Measurements from ENCODE around the gene AGTRAP.

Gene AGTRAP

DNA sequence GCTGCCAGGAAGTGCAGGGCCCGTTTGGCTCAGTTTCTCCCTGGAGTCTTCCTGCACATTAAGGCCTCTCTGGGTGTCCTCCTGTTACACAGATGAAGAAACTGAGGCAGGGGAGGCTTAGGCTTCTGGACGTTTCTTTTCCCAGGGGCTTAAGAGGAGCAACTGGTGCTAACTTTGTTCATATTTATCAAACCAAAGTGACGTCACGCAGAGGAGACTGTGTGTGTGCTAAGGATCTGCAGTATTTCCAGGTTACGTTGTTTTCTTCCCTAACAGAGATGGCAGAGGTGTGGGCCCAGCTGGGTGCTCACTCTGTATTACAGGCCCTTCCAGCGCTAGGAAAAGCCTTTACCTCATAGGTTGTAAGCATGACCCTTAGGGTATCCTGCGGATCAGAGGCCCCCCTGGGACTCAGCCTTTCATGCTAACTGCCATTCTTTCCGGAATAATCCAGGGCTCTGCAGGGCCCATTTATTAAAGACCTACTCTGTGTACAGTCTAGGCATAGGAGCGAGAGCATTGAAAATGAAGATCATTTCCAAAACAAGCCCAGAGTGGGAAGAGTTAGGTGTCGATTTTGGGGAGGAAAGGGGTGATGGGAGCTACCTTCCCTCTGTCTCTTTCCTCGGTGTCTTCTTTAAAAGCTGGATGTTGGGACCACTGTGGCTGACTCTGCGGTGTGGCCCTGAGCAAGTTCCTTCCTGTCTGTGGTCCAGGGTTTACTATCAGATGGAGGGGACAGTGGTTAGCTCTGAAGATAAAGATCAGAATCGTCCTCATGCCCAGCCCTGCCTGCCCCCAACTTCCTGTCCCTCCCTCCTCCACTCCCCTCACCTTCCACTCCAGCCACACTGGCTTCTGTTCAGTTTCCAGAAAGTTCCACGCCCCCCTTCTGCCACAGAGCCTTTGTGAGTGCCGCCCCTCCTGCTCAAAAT, 4.6 kb downstream of the AGTRAP start:
- no peak for DNase-seq (ENCODE audit: low spot score)
- in situ Hi-C loops (cut with MboI; ENCODE audit: low pct_unique_long_range_greater_than_20kb, low sequenced_read_pairs, unreplicated experiment), result no loop called here
- TF ChIP-seq, protein P1, sequence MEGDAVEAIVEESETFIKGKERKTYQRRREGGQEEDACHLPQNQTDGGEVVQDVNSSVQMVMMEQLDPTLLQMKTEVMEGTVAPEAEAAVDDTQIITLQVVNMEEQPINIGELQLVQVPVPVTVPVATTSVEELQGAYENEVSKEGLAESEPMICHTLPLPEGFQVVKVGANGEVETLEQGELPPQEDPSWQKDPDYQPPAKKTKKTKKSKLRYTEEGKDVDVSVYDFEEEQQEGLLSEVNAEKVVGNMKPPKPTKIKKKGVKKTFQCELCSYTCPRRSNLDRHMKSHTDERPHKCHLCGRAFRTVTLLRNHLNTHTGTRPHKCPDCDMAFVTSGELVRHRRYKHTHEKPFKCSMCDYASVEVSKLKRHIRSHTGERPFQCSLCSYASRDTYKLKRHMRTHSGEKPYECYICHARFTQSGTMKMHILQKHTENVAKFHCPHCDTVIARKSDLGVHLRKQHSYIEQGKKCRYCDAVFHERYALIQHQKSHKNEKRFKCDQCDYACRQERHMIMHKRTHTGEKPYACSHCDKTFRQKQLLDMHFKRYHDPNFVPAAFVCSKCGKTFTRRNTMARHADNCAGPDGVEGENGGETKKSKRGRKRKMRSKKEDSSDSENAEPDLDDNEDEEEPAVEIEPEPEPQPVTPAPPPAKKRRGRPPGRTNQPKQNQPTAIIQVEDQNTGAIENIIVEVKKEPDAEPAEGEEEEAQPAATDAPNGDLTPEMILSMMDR (IDR thresholded peaks at IDR 0.05; ENCODE audit: extremely low read depth, insufficient read depth, missing control alignments), result no peak

DNA sequence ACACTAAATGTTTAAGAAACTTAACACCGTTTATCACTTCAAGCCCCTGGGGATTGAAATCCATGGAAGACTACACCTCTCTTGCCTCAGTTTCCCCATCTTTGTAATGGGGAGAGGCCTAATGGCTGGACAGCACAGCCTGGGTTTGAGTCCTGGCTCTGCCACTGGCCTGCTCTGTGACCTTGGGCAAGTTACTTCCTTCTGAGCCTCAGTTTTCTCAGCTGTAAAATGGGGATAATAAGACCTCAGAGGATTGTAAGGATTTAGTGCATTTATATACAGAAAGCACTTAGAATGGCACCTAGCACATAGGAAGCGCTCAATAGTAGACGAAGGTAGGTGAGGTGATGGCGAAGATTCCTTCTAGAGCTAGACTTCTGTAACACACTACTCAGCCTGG, 5.5 kb downstream of the AGTRAP start:
- in situ Hi-C loops (cut with MboI; ENCODE audit: low pct_unique_long_range_greater_than_20kb, low sequenced_read_pairs, unreplicated experiment), result no loop called here
- TF ChIP-seq, protein P1 (IDR thresholded peaks at IDR 0.05; ENCODE audit: extremely low read depth, insufficient read depth, missing control alignments), result no peak
- DNase-seq (ENCODE audit: low spot score), result no peak

DNA sequence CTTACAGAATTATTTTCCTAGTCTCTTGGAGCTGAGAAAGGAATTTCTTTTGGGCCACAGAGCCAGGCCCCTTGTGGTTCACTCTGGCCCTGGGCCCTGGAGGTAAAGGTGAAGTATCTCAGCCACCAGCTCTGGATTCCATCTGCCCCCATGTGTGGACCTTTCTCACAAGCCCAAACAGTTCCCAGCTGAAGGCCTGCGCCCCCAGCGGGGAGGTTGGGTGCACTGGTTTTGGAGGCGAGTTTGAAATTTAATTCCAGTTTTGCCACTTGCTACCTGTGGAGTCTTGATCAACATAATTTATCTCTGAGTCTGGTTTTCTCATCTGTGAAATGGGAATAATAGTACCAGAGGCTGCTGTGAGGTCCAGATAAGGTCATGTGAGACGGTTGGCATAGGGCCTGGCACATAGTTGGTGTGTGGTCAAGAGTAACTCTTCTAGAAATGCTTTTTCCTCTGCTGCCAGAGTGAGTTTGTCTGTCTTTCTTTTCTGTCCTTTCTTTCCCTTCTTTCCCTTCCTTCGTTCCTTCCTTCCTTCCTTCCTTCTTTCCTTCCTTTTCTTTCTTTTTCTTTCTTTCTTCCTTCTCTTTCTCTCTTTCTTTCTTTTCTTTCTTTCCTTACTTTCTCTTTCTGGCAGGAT, 6.1 kb downstream of the AGTRAP start:
- DNase-seq (ENCODE audit: low spot score), result no peak
- TF ChIP-seq, protein P1 (IDR thresholded peaks at IDR 0.05; ENCODE audit: extremely low read depth, insufficient read depth, missing control alignments), result no peak
- in situ Hi-C loops (cut with MboI; ENCODE audit: low pct_unique_long_range_greater_than_20kb, low sequenced_read_pairs, unreplicated experiment), result no loop called here

DNA sequence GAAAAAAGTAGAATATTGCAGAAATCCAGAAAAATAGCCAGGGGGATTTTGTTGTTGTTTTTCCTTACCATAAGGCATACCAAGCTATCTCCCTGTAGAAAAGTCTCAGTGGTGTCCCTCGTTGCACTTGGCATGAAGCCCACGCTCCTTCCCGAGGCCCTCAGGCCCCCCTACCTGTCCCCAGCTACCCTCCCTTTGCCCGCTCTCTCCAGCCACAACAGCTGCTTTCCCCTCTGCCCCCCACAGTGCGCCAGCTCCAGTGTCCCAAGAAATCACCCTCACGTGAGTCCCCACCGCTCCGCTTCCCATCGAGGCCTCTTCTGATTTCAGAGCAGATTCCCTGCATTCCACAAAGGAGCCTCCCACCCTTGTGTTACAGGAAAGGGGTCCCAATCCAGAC, 8.4 kb downstream of the AGTRAP start:
- TF ChIP-seq, protein P1 (IDR thresholded peaks at IDR 0.05; ENCODE audit: extremely low read depth, insufficient read depth, missing control alignments), result no peak
- no peak for DNase-seq (ENCODE audit: low spot score)
- in situ Hi-C loops (cut with MboI; ENCODE audit: low pct_unique_long_range_greater_than_20kb, low sequenced_read_pairs, unreplicated experiment), result no loop called here

DNA sequence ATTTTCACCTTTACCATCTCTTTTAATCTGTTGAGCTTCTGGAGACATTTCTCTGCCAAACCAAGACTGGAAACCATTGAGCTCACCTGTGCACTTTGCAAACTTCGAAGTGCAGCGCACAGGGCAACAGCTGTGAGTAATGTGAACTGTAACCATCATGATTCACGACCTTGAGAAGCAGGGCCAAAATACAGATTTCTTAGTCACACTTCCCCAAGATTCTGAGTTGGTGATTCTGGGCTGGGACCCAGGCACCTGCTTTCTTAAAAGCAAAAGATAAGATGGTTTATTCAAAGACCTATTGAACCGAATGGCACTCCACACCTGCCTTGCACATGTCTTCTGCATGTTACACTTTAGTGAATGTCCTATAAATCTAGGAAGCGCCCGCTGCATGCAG, 10.2 kb downstream of the AGTRAP start:
- TF ChIP-seq, protein P1 (IDR thresholded peaks at IDR 0.05; ENCODE audit: extremely low read depth, insufficient read depth, missing control alignments), result no peak
- DNase-seq (ENCODE audit: low spot score), result no peak
- in situ Hi-C loops (cut with MboI; ENCODE audit: low pct_unique_long_range_greater_than_20kb, low sequenced_read_pairs, unreplicated experiment), result no loop called here

DNA sequence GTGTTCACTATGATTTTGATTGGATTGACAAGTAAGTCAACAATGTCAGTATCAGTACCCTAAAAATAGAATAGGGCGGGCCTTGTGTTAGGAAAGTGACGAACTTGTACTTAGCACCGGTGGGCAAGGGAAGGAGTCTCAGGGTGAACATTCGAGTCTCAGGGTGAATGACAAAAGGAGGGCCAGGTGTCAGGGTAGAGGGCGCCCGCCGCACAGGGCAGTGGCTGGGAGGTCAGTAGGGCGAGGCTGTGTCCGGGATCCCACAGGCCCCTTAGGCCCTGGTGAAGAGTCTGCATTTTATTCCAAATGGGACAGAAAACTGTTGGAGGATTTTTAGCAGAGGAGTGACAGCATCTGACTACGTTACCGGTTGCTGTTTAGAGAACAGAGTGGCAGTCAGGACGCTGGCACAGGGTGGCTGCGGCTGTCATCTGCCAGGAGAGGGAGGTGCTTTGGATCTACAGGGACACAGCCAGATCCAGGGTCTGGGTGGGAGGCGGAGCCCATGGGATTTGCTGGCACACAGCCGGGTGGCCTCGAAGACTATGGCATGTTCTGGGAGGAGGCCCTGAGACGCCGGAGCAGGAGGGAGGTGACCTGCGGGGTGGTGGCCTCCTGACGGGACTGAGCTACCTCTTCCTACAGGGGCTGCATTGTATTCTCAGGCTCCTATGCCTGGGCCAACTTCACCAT, 11.0 kb downstream of the AGTRAP start:
- TF ChIP-seq, protein P1 (IDR thresholded peaks at IDR 0.05; ENCODE audit: extremely low read depth, insufficient read depth, missing control alignments), result no peak
- in situ Hi-C loops (cut with MboI; ENCODE audit: low pct_unique_long_range_greater_than_20kb, low sequenced_read_pairs, unreplicated experiment), result no loop called here
- no peak for DNase-seq (ENCODE audit: low spot score)

Data from GM13977 (cell line).